Measurements from ENCODE around the gene OR52E2.

GRCh38 chr11:5036669-5037068 lies 22.8 kb downstream of the OR52E2 start:
- TF ChIP-seq POLR2A (IDR thresholded peaks at IDR 0.05; ENCODE audit: extremely low read depth, insufficient read length) (no peak), MYC (IDR thresholded peaks at IDR 0.05; ENCODE audit: low read depth, low read length) (no peak), CTCF (IDR thresholded peaks at IDR 0.05; ENCODE audit: low read depth, low read length) (no peak)

Measured in NB4 (cell line).